Thoracic aorta (tissue), 2 donors: Measurements from ENCODE around the gene KLHDC4. TPM values are rescaled to one million over a fixed set of nuclear protein-coding genes. Genes with fewer than 3 reads are reported as not detected.

ENCODE experiments used
- ATAC-seq: fragments of 150-250 bp; one replicate; pipeline ENCODE4 v1.8.0; 2017; ENCODE audit warnings: low read depth; ENCODE audit not compliant: insufficient number of reproducible peaks, low FRiP score
- DNase-seq: peaks from one replicate; pipeline ENCODE4 v3.0.0-alpha.2; 2020; ENCODE audit warnings: low spot score
- H3K27ac ChIP-seq, 2 donors: fragments of 200-600 bp; sonication (generic); 1 replicate in 1 of 2; 2 replicates in 1 of 2; pipeline ENCODE4 v1.5.1; 2016; ENCODE audit warnings: mild to moderate bottlenecking in 2 of 2, moderate library complexity in 2 of 2
- H3K27me3 ChIP-seq: fragments of 200-600 bp; sonication (generic); replicated peaks from 2 replicates; pipeline ENCODE4 v1.6.0; 2016; ENCODE audit warnings: mild to moderate bottlenecking; ENCODE audit not compliant: insufficient read depth
- H3K36me3 ChIP-seq: fragments of 200-600 bp; sonication (generic); one replicate; pipeline ENCODE4 v1.5.1; 2016
- H3K4me1 ChIP-seq, 2 donors: fragments of 200-600 bp; sonication (generic); 1 replicate in 1 of 2; 2 replicates in 1 of 2; pipeline versions ENCODE4 v1.5.1 to v1.6.0; 2016; ENCODE audit warnings: low read depth in 2 of 2, mild to moderate bottlenecking in 1 of 2; ENCODE audit not compliant: control insufficient read depth in 1 of 2
- H3K4me3 ChIP-seq: fragments of 200-600 bp; sonication (generic); 2 replicates; pipeline ENCODE4 v1.5.1; 2016; ENCODE audit warnings: mild to moderate bottlenecking
- H3K9me3 ChIP-seq: fragments of 200-600 bp; sonication (generic); 2 replicates; pipeline ENCODE4 v1.5.1; 2016
- CTCF ChIP-seq: fragments of 200-600 bp; sonication (generic); IDR thresholded peaks from one replicate; pipeline ENCODE4 v1.5.1; 2019; ENCODE audit warnings: antibody characterized with exemption
- total RNA-seq, 2 donors: library from RNA; depleted of rRNA; stranded (reverse); fragments of >200 nt; gene quantifications; one replicate each; pipeline versions ENCODE4 v1.1.0 to v1.2.3, GENCODE V29; 2016

Gene KLHDC4
- total RNA-seq, 2 donors from 2014 or later, result 33.4 to 61.4 TPM

- no peak overlapping the region for H3K4me3 ChIP-seq
- no peak for ATAC-seq
- no peak overlapping the region for H3K27ac ChIP-seq
- TF ChIP-seq CTCF, result no peak
- no peaks in the 10 kb centered on the region for H3K27me3 ChIP-seq
- H3K9me3 ChIP-seq, result no peaks in the 10 kb centered on the region
- peaks cover 27% of the 10 kb centered on the region for H3K36me3 ChIP-seq
- DNase-seq, result no peak
- H3K4me1 ChIP-seq, result peaks cover 8 to 13% of the 10 kb centered on the region in 2 donors
Observed at GRCh38 chr16:87761060-87761459, 4.7 kb downstream of the KLHDC4 start.

- Histone ChIP-seq H3K27me3 (no peaks in the 10 kb centered on the region), H3K36me3 (peaks cover 48% of the 10 kb centered on the region), H3K9me3 (no peaks in the 10 kb centered on the region), H3K4me1 (no peaks in the 10 kb centered on the region), H3K4me3 (no peak overlapping the region), H3K27ac (no peak overlapping the region)
- ATAC-seq (no peak), DNase-seq (no peak)
- TF ChIP-seq CTCF, result no peak
Observed at GRCh38 chr16:87757841-87758426, 7.9 kb downstream of the KLHDC4 start.

- Histone ChIP-seq H3K27me3 (no peaks in the 10 kb centered on the region), H3K4me3 (no peak overlapping the region), H3K36me3 (peaks cover 58% of the 10 kb centered on the region), H3K4me1 (no peaks in the 10 kb centered on the region), H3K9me3 (no peaks in the 10 kb centered on the region), H3K27ac (no peak overlapping the region)
- no peak for DNase-seq
- no peak for ATAC-seq
- TF ChIP-seq CTCF, result no peak
Observed at GRCh38 chr16:87754535-87754934, 11.3 kb downstream of the KLHDC4 start.

- Histone ChIP-seq H3K27ac (no peak overlapping the region), H3K9me3 (no peaks in the 10 kb centered on the region), H3K4me1 (no peaks in the 10 kb centered on the region), H3K36me3 (peaks cover 30% of the 10 kb centered on the region), H3K4me3 (no peak overlapping the region), H3K27me3 (no peaks in the 10 kb centered on the region)
- DNase-seq, result no peak
- no peak for ATAC-seq
- no peak for TF ChIP-seq CTCF
Observed at GRCh38 chr16:87747626-87748414, 18.0 kb downstream of the KLHDC4 start.

- no peak overlapping the region for H3K27ac ChIP-seq
- no peaks in the 10 kb centered on the region for H3K9me3 ChIP-seq
- H3K4me1 ChIP-seq, result peaks cover 0 to under 1% of the 10 kb centered on the region in 2 donors
- no peaks in the 10 kb centered on the region for H3K27me3 ChIP-seq
- ATAC-seq (no peak), DNase-seq (no peak)
- no peak overlapping the region for H3K4me3 ChIP-seq
- no peak for TF ChIP-seq CTCF
- H3K36me3 ChIP-seq, result peaks cover 30% of the 10 kb centered on the region
Observed at GRCh38 chr16:87746178-87746577, 19.6 kb downstream of the KLHDC4 start.
